Fibroblast of lung (primary cell): ENCODE results near the gene TOX2.

Experiments
- CTCF ChIP-seq, 2 donors: IDR thresholded peaks in 1 of 2; conservative IDR thresholded peaks in 1 of 2; 1 replicate in 1 of 2; 2 replicates in 1 of 2; pipeline ENCODE4 v1.5.1; 2011 to 2012; ENCODE audit warnings: low read length in 2 of 2, control low read depth in 1 of 2, inconsistent platforms in 1 of 2, low read depth in 1 of 2, mild to moderate bottlenecking in 1 of 2
- EZH2 ChIP-seq: IDR thresholded peaks from 2 replicates; pipeline ENCODE4 v1.5.1; 2012; ENCODE audit warnings: low read length, control low read depth, mild to moderate bottlenecking; ENCODE audit errors: missing control alignments

GRCh38 chr20:44084439-44084838 is 169.8 kb downstream of the TOX2 start:
- TF ChIP-seq CTCF (conservative IDR thresholded peaks at IDR 0.05 in 1 of 2, IDR thresholded peaks at IDR 0.05 in 1 of 2; ENCODE audit: low read depth in 1 of 2, low read length in 2 of 2) (no peak), EZH2 (no peak)
